K562 (cell line): ENCODE measurements around the gene PILRA. TPM values are rescaled to one million over a fixed set of nuclear protein-coding genes. Genes with fewer than 3 reads are reported as not detected.
A peak's percentile ranks its signal among the peaks of the same experiment; 100 is the strongest.

ENCODE experiments used
- BRD9 ChIP-seq: fragments of 450-650 bp; IDR thresholded peaks from 2 replicates; pipeline ENCODE4 v1.6.1; 2018; ENCODE audit warnings: low read depth; ENCODE audit not compliant: partially characterized antibody
- C11orf30 ChIP-seq: fragments of 450-650 bp; IDR thresholded peaks from 2 replicates; pipeline ENCODE4 v1.6.1; 2016; ENCODE audit warnings: low read depth, mild to moderate bottlenecking
- CHD7 ChIP-seq: fragments of 200-600 bp; sonication (generic); IDR thresholded peaks from one replicate; pipeline ENCODE4 v1.6.1; 2012; ENCODE audit warnings: mild to moderate bottlenecking, low read depth, low read length, inconsistent platforms
- FOXA3 ChIP-seq, 2 experiments: fragments of 450-650 bp in 1 of 2; sonication (generic) in 1 of 2; formaldehyde crosslinking; IDR thresholded peaks in 1 of 2; conservative IDR thresholded peaks in 1 of 2; 2 replicates each; pipeline versions ENCODE4 v1.4.0 to v1.8.0; 2020 to 2022; ENCODE audit warnings: mild to moderate bottlenecking in 2 of 2, missing genetic modification reagents in 1 of 2
- FOXJ3 ChIP-seq: sonication (generic); formaldehyde crosslinking; IDR thresholded peaks from 2 replicates; pipeline ENCODE4 v1.4.0; 2020; ENCODE audit warnings: mild to moderate bottlenecking, missing genetic modification reagents
- GABPB1 ChIP-seq: sonication (generic); formaldehyde crosslinking; IDR thresholded peaks from 2 replicates; pipeline ENCODE4 v1.8.0; 2022; ENCODE audit warnings: mild to moderate bottlenecking, missing genetic modification reagents
- HDAC2 ChIP-seq: fragments of 450-650 bp; IDR thresholded peaks from 2 replicates; pipeline ENCODE4 v1.6.1; 2016; ENCODE audit warnings: mild to moderate bottlenecking
- NFE2L1 ChIP-seq: fragments of 450-650 bp; IDR thresholded peaks from 2 replicates; pipeline ENCODE4 v1.6.1; 2016; ENCODE audit warnings: missing genetic modification characterization, low read depth, mild to moderate bottlenecking, missing compliant biosample characterization, moderate library complexity, borderline replicate concordance
- POLR2H ChIP-seq: IDR thresholded peaks from 2 replicates; pipeline ENCODE4 v1.6.1; 2016; ENCODE audit warnings: missing genetic modification characterization, low read depth, mild to moderate bottlenecking, control low read depth, missing compliant biosample characterization, moderate library complexity
- RAD21 ChIP-seq, 2 experiments: fragments of 250-450 bp in 1 of 2; fragments of 450-650 bp in 1 of 2; sonication (Bioruptor Pico) in 1 of 2; formaldehyde crosslinking in 1 of 2; IDR thresholded peaks in 1 of 2; conservative IDR thresholded peaks in 1 of 2; 2 replicates each; pipeline versions ENCODE4 v1.4.0 to v1.8.0; 2020 to 2022; ENCODE audit warnings: mild to moderate bottlenecking in 2 of 2, moderate library complexity in 1 of 2
- SP1 ChIP-seq: sonication (generic); formaldehyde crosslinking; IDR thresholded peaks from 2 replicates; pipeline ENCODE4 v1.8.1; 2022; ENCODE audit warnings: mild to moderate bottlenecking, missing genetic modification reagents
- TAF1 ChIP-seq: IDR thresholded peaks from 2 replicates; pipeline ENCODE4 v1.6.1; 2011; ENCODE audit warnings: mild to moderate bottlenecking, low read length, moderate library complexity; ENCODE audit not compliant: insufficient read depth, control insufficient read depth, severe bottlenecking; ENCODE audit errors: extremely low read depth
- ZNF134 ChIP-seq: fragments of 250-450 bp; sonication (Bioruptor Pico); conservative IDR thresholded peaks from 2 replicates; pipeline ENCODE4 v1.4.0; 2020
- ZNF212 ChIP-seq: fragments of 450-650 bp; formaldehyde crosslinking; IDR thresholded peaks from 2 replicates; pipeline ENCODE4 v1.4.0; 2020; ENCODE audit warnings: mild to moderate bottlenecking
- ZNF316 ChIP-seq: fragments of 450-650 bp; IDR thresholded peaks from 2 replicates; pipeline ENCODE4 v1.6.1; 2016
- polyA plus RNA-seq, 8 experiments: library from polyadenylated mRNA; depleted of rRNA in 4 of 8; stranded (reverse) in 5 of 8; unstranded in 3 of 8; fragments of >200 nt; fragmentation: Nextera tagmentation in 2 of 8; fragmentation: Illumina TruSeq in 1 of 8; extraction: Ambion mirVana in 2 of 8; extraction: Trizol in 1 of 8; gene quantifications; 2 replicates each; pipeline versions ENCODE4 v1.2.1 to v1.2.3, GENCODE V29; 2011 to 2014; ENCODE audit warnings: inconsistent platforms in 1 of 8, missing spikeins in 1 of 8
- total RNA-seq, 7 experiments: library from RNA; depleted of rRNA in 6 of 7; stranded (reverse); fragments of >200 nt in 6 of 7; fragmentation: Illumina TruSeq in 2 of 7; extraction: Trizol in 2 of 7; gene quantifications; 2 replicates each; pipeline versions ENCODE4 v1.2.1 to v1.2.3, GENCODE V29; 2011 to 2021; ENCODE audit warnings: low replicate concordance in 1 of 7

PILRA gene
- total and polyA plus RNA-seq, 9 of the 15 experiments (the other 6 are each of a cell fraction or from before 2014, with no cell fraction given) = 0.13 to 1.8 (median 0.62) TPM

GRCh38 chr7:100380196-100380595 lies 6.9 kb downstream of the PILRA start (continued):
- no peak for TF ChIP-seq CHD7
- TF ChIP-seq ZNF134 (CRISPR knock-in tag) = no peak
- TF ChIP-seq FOXJ3 (CRISPR knock-in tag) = no peak
- no peak for TF ChIP-seq NFE2L1 (tag)
- no peak for TF ChIP-seq SP1 (CRISPR knock-in tag)
- TF ChIP-seq RAD21 (CRISPR knock-in tag; conservative IDR thresholded peaks at IDR 0.05 in 1 of 2, IDR thresholded peaks at IDR 0.05 in 1 of 2) = no peak
- no peak for TF ChIP-seq FOXA3 (CRISPR knock-in tag; conservative IDR thresholded peaks at IDR 0.05 in 1 of 2, IDR thresholded peaks at IDR 0.05 in 1 of 2)
- no peak for TF ChIP-seq POLR2H
- TF ChIP-seq BRD9 = no peak
- no peak for TF ChIP-seq GABPB1 (CRISPR knock-in tag)
- no peak for TF ChIP-seq ZNF212 (CRISPR knock-in tag)
- TF ChIP-seq ZNF316 = peak; percentile 21; the same call in 1 of the 2 replicates
- TF ChIP-seq HDAC2 = no peak
- TF ChIP-seq TAF1 = no peak
- 0 out of 2 replicates have a peak, but pooled peaks have one; percentile 4 for TF ChIP-seq C11orf30
